Dedifferentiated amniotic fluid mesenchymal stem cell (primary cell): ENCODE data around the gene CNTD1.
"Not testable (repeated sequence)": the region's sequence is repeated elsewhere in the genome, so short reads cannot be mapped to it uniquely, and the experiment has no call there.

Source experiments
- DNase-seq: peaks from one replicate; pipeline ENCODE4 v3.0.0-alpha.2; 2016; ENCODE audit errors: extremely low spot score

CNTD1 gene

DNA sequence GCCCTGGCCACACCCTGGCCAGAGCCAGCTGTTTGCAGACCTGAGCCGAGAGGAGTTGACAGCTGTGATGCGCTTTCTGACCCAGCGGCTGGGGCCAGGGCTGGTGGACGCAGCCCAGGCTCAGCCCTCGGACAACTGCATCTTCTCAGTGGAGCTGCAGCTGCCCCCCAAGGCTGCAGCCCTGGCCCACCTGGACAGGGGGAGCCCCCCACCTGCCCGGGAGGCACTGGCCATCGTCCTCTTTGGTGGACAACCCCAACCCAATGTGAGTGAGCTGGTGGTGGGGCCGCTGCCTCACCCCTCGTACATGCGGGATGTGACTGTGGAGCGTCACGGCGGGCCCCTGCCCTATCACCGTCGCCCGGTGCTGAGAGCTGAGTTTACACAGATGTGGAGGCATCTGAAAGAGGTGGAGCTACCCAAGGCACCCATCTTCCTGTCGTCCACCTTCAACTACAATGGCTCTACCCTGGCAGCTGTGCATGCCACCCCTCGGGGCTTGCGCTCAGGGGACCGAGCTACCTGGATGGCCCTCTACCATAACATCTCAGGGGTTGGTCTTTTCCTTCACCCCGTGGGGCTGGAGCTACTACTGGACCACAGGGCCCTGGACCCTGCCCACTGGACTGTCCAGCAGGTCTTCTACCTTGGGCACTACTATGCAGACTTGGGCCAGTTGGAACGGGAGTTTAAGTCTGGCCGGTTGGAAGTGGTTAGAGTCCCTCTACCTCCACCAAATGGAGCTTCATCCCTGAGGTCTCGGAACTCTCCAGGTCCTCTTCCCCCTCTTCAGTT lies 46.3 kb downstream of the CNTD1 start:
- DNase-seq: no peak

DNA sequence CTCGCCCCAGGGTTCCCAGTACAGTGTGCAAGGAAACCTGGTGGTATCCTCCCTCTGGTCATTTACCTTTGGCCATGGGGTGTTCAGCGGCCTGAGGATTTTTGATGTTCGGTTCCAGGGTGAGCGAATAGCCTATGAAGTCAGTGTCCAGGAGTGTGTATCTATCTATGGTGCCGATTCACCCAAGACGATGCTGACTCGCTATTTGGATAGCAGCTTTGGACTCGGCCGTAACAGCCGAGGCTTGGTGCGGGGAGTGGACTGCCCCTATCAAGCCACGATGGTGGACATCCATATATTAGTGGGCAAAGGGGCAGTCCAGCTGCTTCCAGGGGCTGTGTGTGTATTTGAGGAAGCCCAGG lies 46.9 kb downstream of the CNTD1 start:
- no peak for DNase-seq

- no peak for DNase-seq
These were observed 47.4 kb downstream of the CNTD1 start for GRCh38 chr17:42845918-42846593.

- no peak for DNase-seq
These were observed 48.1 kb downstream of the CNTD1 start for GRCh38 chr17:42846594-42847280.

GRCh38 chr17:42848093-42848492 lies 49.4 kb downstream of the CNTD1 start:
- no peak for DNase-seq

DNA sequence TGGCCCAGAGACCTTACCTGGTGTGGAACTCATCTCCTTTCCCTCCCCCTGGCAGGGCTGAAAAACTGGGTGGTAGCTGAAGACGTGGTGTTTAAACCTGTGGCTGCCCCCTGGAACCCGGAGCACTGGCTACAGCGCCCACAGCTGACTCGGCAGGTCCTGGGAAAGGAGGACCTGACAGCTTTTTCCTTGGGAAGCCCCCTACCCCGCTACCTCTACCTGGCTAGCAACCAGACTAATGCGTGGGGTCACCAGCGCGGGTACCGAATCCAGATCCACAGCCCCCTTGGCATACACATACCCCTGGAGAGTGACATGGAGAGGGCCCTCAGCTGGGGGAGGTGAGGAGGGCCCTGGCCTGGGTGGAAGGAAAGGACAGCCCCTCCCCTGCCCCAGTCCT lies 50.4 kb downstream of the CNTD1 start:
- no peak for DNase-seq

GRCh38 chr17:42849451-42850181 lies 51.0 kb downstream of the CNTD1 start:
- DNase-seq: no peak

GRCh38 chr17:42850954-42851353 lies 52.3 kb downstream of the CNTD1 start, which contains the start of gene AOC3:
Gene AOC3 (plus strand): TSS chr17:42851199. CDS start chr17:42851344, 145 bp downstream.
- no peak for DNase-seq

- DNase-seq: not testable (repeated sequence)
These were observed 52.9 kb downstream of the CNTD1 start for GRCh38 chr17:42851371-42852240.

DNA sequence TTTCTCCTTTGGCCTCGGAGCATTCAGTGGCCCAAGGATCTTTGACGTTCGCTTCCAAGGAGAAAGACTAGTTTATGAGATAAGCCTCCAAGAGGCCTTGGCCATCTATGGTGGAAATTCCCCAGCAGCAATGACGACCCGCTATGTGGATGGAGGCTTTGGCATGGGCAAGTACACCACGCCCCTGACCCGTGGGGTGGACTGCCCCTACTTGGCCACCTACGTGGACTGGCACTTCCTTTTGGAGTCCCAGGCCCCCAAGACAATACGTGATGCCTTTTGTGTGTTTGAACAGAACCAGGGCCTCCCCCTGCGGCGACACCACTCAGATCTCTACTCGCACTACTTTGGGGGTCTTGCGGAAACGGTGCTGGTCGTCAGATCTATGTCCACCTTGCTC lies 53.7 kb downstream of the CNTD1 start:
- no peak for DNase-seq

DNA sequence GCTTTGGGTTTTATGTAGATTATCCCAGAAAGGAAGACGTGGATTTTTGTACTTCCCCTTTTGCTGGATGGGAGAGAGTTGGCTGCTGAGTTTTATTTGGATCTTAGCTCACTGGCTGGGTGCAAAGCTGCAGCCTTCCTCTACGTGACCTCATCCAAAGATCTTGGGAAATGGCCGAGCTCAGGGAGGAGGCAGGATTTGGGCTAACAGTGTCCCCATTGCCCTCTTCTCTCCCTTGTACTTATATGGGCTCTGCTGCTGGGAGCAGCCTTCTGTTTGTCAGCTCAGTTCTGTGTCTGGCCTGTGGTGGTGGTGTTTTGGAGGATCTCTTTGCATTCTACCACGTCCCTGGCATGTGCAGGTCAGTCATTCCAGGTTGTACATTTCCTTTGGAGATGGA lies 54.3 kb downstream of the CNTD1 start:
- DNase-seq: no peak

GRCh38 chr17:42853597-42853967 lies 54.9 kb downstream of the CNTD1 start:
- no peak for DNase-seq

GRCh38 chr17:42853968-42854790 lies 55.5 kb downstream of the CNTD1 start:
- DNase-seq: no peak

- DNase-seq: no peak
These were observed 56.5 kb downstream of the CNTD1 start for GRCh38 chr17:42855048-42855596.

- DNase-seq: not testable (repeated sequence)
These were observed 57.4 kb downstream of the CNTD1 start for GRCh38 chr17:42856093-42856492.

GRCh38 chr17:42856516-42856915 lies 57.9 kb downstream of the CNTD1 start:
- DNase-seq: not testable (repeated sequence)

- DNase-seq: no peak
These were observed 58.7 kb downstream of the CNTD1 start for GRCh38 chr17:42857389-42857788.
